ENCODE results near the gene SPG11.
A peak's percentile ranks its signal among the peaks of the same experiment; 100 is the strongest.
"Not testable (repeated sequence)": the region's sequence is repeated elsewhere in the genome, so short reads cannot be mapped to it uniquely, and the experiment has no call there.

SPG11 gene

GRCh38 chr15:44550256-44550655, 113.2 kb downstream of the SPG11 start:
- DNase-seq: peak in 1 of 2 experiments; percentile 15

- DNase-seq: not testable (repeated sequence)
Measured at GRCh38 chr15:44549152-44549551, 114.3 kb downstream of the SPG11 start.

GRCh38 chr15:44545913-44546802, 117.3 kb downstream of the SPG11 start:
- peak in 1 of 2 experiments; percentile 7 for DNase-seq

- DNase-seq: not testable (repeated sequence)
Measured at GRCh38 chr15:44544745-44545144, 118.7 kb downstream of the SPG11 start.

GRCh38 chr15:44542596-44542995, 120.9 kb downstream of the SPG11 start:
- no peak for DNase-seq

GRCh38 chr15:44541282-44541958, 122.0 kb downstream of the SPG11 start:
- DNase-seq: no peak

- DNase-seq: peak in 1 of 2 experiments; percentile 44
Measured at GRCh38 chr15:44537735-44538240, 125.7 kb downstream of the SPG11 start.

GRCh38 chr15:44536962-44537734, 126.3 kb downstream of the SPG11 start, which contains the start of gene EIF3J:
EIF3J (plus strand) TSS chr15:44537147; CDS start chr15:44537195, 48 bp downstream.
- peak; percentile 88 to 96 for DNase-seq

GRCh38 chr15:44536302-44536961, 127.0 kb downstream of the SPG11 start:
- DNase-seq: peak in 1 of 2 experiments; percentile 96

- peak in 1 of 2 experiments; percentile 57 for DNase-seq
Measured at GRCh38 chr15:44535523-44536301, 127.8 kb downstream of the SPG11 start.

- no peak for DNase-seq
Measured at GRCh38 chr15:44535092-44535491, 128.4 kb downstream of the SPG11 start.

GRCh38 chr15:44532689-44533088, 130.8 kb downstream of the SPG11 start:
- DNase-seq: no peak

GRCh38 chr15:44532275-44532674, 131.2 kb downstream of the SPG11 start:
- not testable (repeated sequence) for DNase-seq

- no peak for DNase-seq
Measured at GRCh38 chr15:44530653-44531052, 132.8 kb downstream of the SPG11 start.

GRCh38 chr15:44529864-44530604, 133.4 kb downstream of the SPG11 start:
- DNase-seq: no peak

- no peak for DNase-seq
Measured at GRCh38 chr15:44527241-44527640, 136.2 kb downstream of the SPG11 start.

- DNase-seq: no peak
Measured at GRCh38 chr15:44525018-44525417, 138.4 kb downstream of the SPG11 start.

GRCh38 chr15:44519537-44519936, 143.9 kb downstream of the SPG11 start:
- DNase-seq: no peak

- DNase-seq: no peak
Measured at GRCh38 chr15:44516436-44516835, 147.0 kb downstream of the SPG11 start.
